ENCODE data around the gene MYO1E.

DNA sequence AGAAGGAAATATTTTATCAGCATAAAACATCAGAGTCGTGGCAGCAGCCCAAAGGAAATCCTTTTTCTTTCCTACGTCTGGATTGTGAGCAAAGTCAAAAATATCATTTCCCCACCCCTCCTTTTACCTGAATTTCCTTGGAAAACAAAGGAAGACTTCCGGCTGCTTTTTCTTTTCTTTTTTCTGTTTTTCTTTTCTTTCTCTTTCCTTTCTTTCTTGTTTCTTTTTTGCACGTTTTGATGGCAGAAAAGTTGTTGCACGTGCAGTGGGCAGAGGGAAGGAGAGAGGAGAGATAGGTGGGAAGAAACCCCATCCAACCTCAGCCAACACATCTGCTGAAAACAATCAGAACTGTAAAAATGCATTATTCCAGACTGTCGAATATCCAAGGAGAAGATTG, 544 bp upstream of the MYO1E start:
- TF ChIP-seq, protein P1, sequence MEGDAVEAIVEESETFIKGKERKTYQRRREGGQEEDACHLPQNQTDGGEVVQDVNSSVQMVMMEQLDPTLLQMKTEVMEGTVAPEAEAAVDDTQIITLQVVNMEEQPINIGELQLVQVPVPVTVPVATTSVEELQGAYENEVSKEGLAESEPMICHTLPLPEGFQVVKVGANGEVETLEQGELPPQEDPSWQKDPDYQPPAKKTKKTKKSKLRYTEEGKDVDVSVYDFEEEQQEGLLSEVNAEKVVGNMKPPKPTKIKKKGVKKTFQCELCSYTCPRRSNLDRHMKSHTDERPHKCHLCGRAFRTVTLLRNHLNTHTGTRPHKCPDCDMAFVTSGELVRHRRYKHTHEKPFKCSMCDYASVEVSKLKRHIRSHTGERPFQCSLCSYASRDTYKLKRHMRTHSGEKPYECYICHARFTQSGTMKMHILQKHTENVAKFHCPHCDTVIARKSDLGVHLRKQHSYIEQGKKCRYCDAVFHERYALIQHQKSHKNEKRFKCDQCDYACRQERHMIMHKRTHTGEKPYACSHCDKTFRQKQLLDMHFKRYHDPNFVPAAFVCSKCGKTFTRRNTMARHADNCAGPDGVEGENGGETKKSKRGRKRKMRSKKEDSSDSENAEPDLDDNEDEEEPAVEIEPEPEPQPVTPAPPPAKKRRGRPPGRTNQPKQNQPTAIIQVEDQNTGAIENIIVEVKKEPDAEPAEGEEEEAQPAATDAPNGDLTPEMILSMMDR (IDR thresholded peaks at IDR 0.05) = no peak
- TF ChIP-seq POLR2A (IDR thresholded peaks at IDR 0.05) = no peak
